GM12801 (cell line): ENCODE data around the gene RPS6KA5.

Experiments used
- CTCF ChIP-seq: IDR thresholded peaks from one replicate; pipeline ENCODE4 v1.5.1; 2011; ENCODE audit warnings: control low read depth; ENCODE audit not compliant: insufficient read length; ENCODE audit errors: extremely low read depth

The RPS6KA5 gene

GRCh38 chr14:90874599-90874998, 185.8 kb downstream of the RPS6KA5 start:
- no peak for TF ChIP-seq CTCF

- no peak for TF ChIP-seq CTCF
Observed at GRCh38 chr14:90871605-90872233, 188.7 kb downstream of the RPS6KA5 start.

- no peak for TF ChIP-seq CTCF
Observed at GRCh38 chr14:90870950-90871604, 189.4 kb downstream of the RPS6KA5 start.

GRCh38 chr14:90867501-90867900, 192.9 kb downstream of the RPS6KA5 start:
- no peak for TF ChIP-seq CTCF

GRCh38 chr14:90866833-90867232, 193.6 kb downstream of the RPS6KA5 start:
- no peak for TF ChIP-seq CTCF

GRCh38 chr14:90864741-90865140, 195.7 kb downstream of the RPS6KA5 start:
- no peak for TF ChIP-seq CTCF

- TF ChIP-seq CTCF: no peak
Observed at GRCh38 chr14:90858511-90858910, 201.9 kb downstream of the RPS6KA5 start.
